HepG2 (cell line): ENCODE measurements around the gene JUND. TPM values are rescaled to one million over a fixed set of nuclear protein-coding genes. Genes with fewer than 3 reads are reported as not detected.

Experiments used
- EZH2 ChIP-seq: conservative IDR thresholded peaks from 2 replicates; pipeline ENCODE4 v1.6.1; 2012; ENCODE audit warnings: mild to moderate bottlenecking, low read depth, low read length, moderate library complexity
- FOXA1 ChIP-seq, 2 experiments: fragments of 450-650 bp in 1 of 2; sonication (generic) in 1 of 2; formaldehyde crosslinking in 1 of 2; IDR thresholded peaks; 2 replicates each; pipeline versions ENCODE4 v1.4.0 to v1.6.1; 2016 to 2020; ENCODE audit warnings: missing genetic modification reagents in 1 of 2
- HNRNPL ChIP-seq: fragments of 200-400 bp; formaldehyde crosslinking; IDR thresholded peaks from 2 replicates; pipeline ENCODE4 v1.6.1; 2017; ENCODE audit warnings: mild to moderate bottlenecking, low read depth, low read length
- KAT8 ChIP-seq: IDR thresholded peaks from 2 replicates; pipeline ENCODE4 v1.6.1; 2016; ENCODE audit warnings: missing genetic modification reagents, missing compliant biosample characterization
- KLF12 ChIP-seq: sonication (generic); formaldehyde crosslinking; IDR thresholded peaks from 2 replicates; pipeline ENCODE4 v1.4.0; 2020; ENCODE audit warnings: missing genetic modification reagents, borderline replicate concordance
- PHB2 ChIP-seq: fragments of 450-650 bp; IDR thresholded peaks from 2 replicates; pipeline ENCODE4 v1.6.1; 2018; ENCODE audit not compliant: partially characterized antibody
- SMAD9 ChIP-seq: sonication (generic); formaldehyde crosslinking; IDR thresholded peaks from 2 replicates; pipeline ENCODE4 v1.5.1; 2020; ENCODE audit warnings: mild to moderate bottlenecking, missing genetic modification reagents
- SMYD3 ChIP-seq: sonication (generic); formaldehyde crosslinking; IDR thresholded peaks from 2 replicates; pipeline ENCODE4 v1.8.1; 2023; ENCODE audit warnings: mild to moderate bottlenecking, missing genetic modification reagents
- TCF7 ChIP-seq: sonication (generic); IDR thresholded peaks from 2 replicates; pipeline ENCODE4 v1.6.1; 2016; ENCODE audit warnings: antibody characterized with exemption, low read depth
- ZNF12 ChIP-seq: sonication (generic); formaldehyde crosslinking; IDR thresholded peaks from 2 replicates; pipeline ENCODE4 v1.5.0; 2020; ENCODE audit warnings: missing genetic modification reagents
- ZNF234 ChIP-seq: sonication (generic); formaldehyde crosslinking; conservative IDR thresholded peaks from 2 replicates; pipeline ENCODE4 v1.5.1; 2020; ENCODE audit warnings: mild to moderate bottlenecking, missing genetic modification reagents
- ZNF256 ChIP-seq: sonication (generic); formaldehyde crosslinking; conservative IDR thresholded peaks from 2 replicates; pipeline ENCODE4 v1.4.0; 2020; ENCODE audit warnings: missing genetic modification reagents
- ZNF354B ChIP-seq: sonication (generic); formaldehyde crosslinking; IDR thresholded peaks from 2 replicates; pipeline ENCODE4 v1.8.0; 2022; ENCODE audit warnings: mild to moderate bottlenecking, missing genetic modification reagents
- ZNF430 ChIP-seq: sonication (generic); formaldehyde crosslinking; IDR thresholded peaks from 2 replicates; pipeline ENCODE4 v1.9.0; 2021; ENCODE audit warnings: mild to moderate bottlenecking, missing genetic modification reagents
- ZNF451 ChIP-seq: sonication (generic); formaldehyde crosslinking; IDR thresholded peaks from 2 replicates; pipeline ENCODE4 v1.5.0; 2020; ENCODE audit warnings: mild to moderate bottlenecking, missing genetic modification reagents
- ZNF609 ChIP-seq: sonication (generic); formaldehyde crosslinking; IDR thresholded peaks from 2 replicates; pipeline ENCODE4 v1.4.0; 2020; ENCODE audit warnings: mild to moderate bottlenecking, missing genetic modification reagents, borderline replicate concordance
- ZNF672 ChIP-seq: sonication (generic); formaldehyde crosslinking; IDR thresholded peaks from 2 replicates; pipeline ENCODE4 v1.8.1; 2022; ENCODE audit warnings: missing genetic modification reagents
- ZNF674 ChIP-seq: sonication (generic); formaldehyde crosslinking; IDR thresholded peaks from 2 replicates; pipeline ENCODE4 v1.5.0; 2020; ENCODE audit warnings: low read depth, mild to moderate bottlenecking, missing genetic modification reagents
- ZNF678 ChIP-seq: sonication (generic); formaldehyde crosslinking; IDR thresholded peaks from 2 replicates; pipeline ENCODE4 v1.4.0; 2020; ENCODE audit warnings: mild to moderate bottlenecking, missing genetic modification reagents
- ZNF841 ChIP-seq: sonication (generic); formaldehyde crosslinking; IDR thresholded peaks from 2 replicates; pipeline ENCODE4 v1.8.1; 2023; ENCODE audit warnings: missing genetic modification reagents, borderline replicate concordance
- polyA plus RNA-seq, 8 experiments: library from polyadenylated mRNA; depleted of rRNA in 3 of 8; stranded (reverse) in 7 of 8; unstranded in 1 of 8; fragments of >200 nt; fragmentation: Illumina TruSeq in 4 of 8; extraction: Trizol in 4 of 8; gene quantifications; 2 replicates each; pipeline versions ENCODE4 v1.2.1 to v1.2.3, GENCODE V29; 2011 to 2016; ENCODE audit warnings: low read depth in 4 of 8, missing spikeins in 1 of 8, mixed read lengths in 1 of 8; ENCODE audit not compliant: insufficient read depth in 1 of 8
- total RNA-seq, 5 experiments: library from RNA; depleted of rRNA; stranded (reverse); fragments of >200 nt; fragmentation: Illumina TruSeq; extraction: Trizol; gene quantifications; 2 replicates each; pipeline ENCODE4 v1.2.3, GENCODE V29; 2016; ENCODE audit warnings: low read depth in 1 of 5
- TF ChIP-seq, protein P1 (sequence below): sonication (generic); formaldehyde crosslinking; IDR thresholded peaks from 2 replicates; pipeline ENCODE4 v1.4.0; 2020; ENCODE audit warnings: missing genetic modification reagents, borderline replicate concordance
- TF ChIP-seq, protein P2 (sequence below): sonication (generic); formaldehyde crosslinking; IDR thresholded peaks from 2 replicates; pipeline ENCODE4 v1.4.0; 2020; ENCODE audit warnings: mild to moderate bottlenecking, missing genetic modification reagents

The JUND gene
- total and polyA plus RNA-seq, 2 of the 13 experiments (the other 11 are each of a cell fraction or from before 2014, with no cell fraction given) = 41.2 to 59.8 TPM

- no peak for TF ChIP-seq ZNF678 (CRISPR knock-in tag)
- no peak for TF ChIP-seq ZNF256
- no peak for TF ChIP-seq SMAD9
- TF ChIP-seq ZNF672 (CRISPR knock-in tag) = no peak
- no peak for TF ChIP-seq PHB2
- no peak for TF ChIP-seq ZNF234 (CRISPR knock-in tag)
- no peak for TF ChIP-seq FOXA1 (IDR thresholded peaks at IDR 0.05)
- TF ChIP-seq FOXA1 (CRISPR knock-in tag; IDR thresholded peaks at IDR 0.05) = no peak
- no peak for TF ChIP-seq ZNF430
- peak; percentile 55; the same call in 1 of the 2 replicates for TF ChIP-seq ZNF609 (CRISPR knock-in tag)
- no peak for TF ChIP-seq TCF7
- TF ChIP-seq ZNF354B = no peak
- TF ChIP-seq EZH2 = no peak
- TF ChIP-seq ZNF451 (CRISPR knock-in tag) = 0 out of 2 replicates have a peak, but pooled peaks have one; percentile 32
- no peak for TF ChIP-seq SMYD3 (CRISPR knock-in tag)
- TF ChIP-seq KLF12 (CRISPR knock-in tag) = no peak
- 0 out of 2 replicates have a peak, but pooled peaks have one; percentile 21 for TF ChIP-seq HNRNPL
- TF ChIP-seq, protein P1, sequence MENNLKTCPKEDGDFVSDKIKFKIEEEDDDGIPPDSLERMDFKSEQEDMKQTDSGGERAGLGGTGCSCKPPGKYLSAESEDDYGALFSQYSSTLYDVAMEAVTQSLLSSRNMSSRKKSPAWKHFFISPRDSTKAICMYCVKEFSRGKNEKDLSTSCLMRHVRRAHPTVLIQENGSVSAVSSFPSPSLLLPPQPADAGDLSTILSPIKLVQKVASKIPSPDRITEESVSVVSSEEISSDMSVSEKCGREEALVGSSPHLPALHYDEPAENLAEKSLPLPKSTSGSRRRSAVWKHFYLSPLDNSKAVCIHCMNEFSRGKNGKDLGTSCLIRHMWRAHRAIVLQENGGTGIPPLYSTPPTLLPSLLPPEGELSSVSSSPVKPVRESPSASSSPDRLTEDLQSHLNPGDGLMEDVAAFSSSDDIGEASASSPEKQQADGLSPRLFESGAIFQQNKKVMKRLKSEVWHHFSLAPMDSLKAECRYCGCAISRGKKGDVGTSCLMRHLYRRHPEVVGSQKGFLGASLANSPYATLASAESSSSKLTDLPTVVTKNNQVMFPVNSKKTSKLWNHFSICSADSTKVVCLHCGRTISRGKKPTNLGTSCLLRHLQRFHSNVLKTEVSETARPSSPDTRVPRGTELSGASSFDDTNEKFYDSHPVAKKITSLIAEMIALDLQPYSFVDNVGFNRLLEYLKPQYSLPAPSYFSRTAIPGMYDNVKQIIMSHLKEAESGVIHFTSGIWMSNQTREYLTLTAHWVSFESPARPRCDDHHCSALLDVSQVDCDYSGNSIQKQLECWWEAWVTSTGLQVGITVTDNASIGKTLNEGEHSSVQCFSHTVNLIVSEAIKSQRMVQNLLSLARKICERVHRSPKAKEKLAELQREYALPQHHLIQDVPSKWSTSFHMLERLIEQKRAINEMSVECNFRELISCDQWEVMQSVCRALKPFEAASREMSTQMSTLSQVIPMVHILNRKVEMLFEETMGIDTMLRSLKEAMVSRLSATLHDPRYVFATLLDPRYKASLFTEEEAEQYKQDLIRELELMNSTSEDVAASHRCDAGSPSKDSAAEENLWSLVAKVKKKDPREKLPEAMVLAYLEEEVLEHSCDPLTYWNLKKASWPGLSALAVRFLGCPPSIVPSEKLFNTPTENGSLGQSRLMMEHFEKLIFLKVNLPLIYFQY (CRISPR knock-in tag) = no peak
- no peak for TF ChIP-seq ZNF12 (CRISPR knock-in tag)
- TF ChIP-seq KAT8 (CRISPR knock-in tag) = peak; percentile 43; the same call in 1 of the 2 replicates
- no peak for TF ChIP-seq ZNF841 (CRISPR knock-in tag)
- no peak for TF ChIP-seq ZNF674 (CRISPR knock-in tag)
- TF ChIP-seq, protein P2, sequence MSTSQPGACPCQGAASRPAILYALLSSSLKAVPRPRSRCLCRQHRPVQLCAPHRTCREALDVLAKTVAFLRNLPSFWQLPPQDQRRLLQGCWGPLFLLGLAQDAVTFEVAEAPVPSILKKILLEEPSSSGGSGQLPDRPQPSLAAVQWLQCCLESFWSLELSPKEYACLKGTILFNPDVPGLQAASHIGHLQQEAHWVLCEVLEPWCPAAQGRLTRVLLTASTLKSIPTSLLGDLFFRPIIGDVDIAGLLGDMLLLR (CRISPR knock-in tag) = no peak
These were observed 1.7 kb downstream of the JUND start (continued) for GRCh38 chr19:18279516-18280246.
